A549 (cell line): ENCODE data around the gene ARVCF. TPM values are rescaled to one million over a fixed set of nuclear protein-coding genes. Genes with fewer than 3 reads are reported as not detected.

Experiments used
- ATAC-seq, 2 experiments: fragments of 200-7000 bp in 1 of 2; fragments of >200 bp in 1 of 2; cut with Nextera tagmentation in 1 of 2; cut with Tn5 transposase in 1 of 2; 3 replicates each; pipeline versions ENCODE4 v1.8.0 to v1.9.1; 2018 to 2020; ENCODE audit warnings: mild to moderate bottlenecking in 1 of 2, moderate library complexity in 1 of 2
- CTCF ChIA-PET: fragments of 300-600 bp; sonication (Branson Sonifier 250); formaldehyde crosslinking; extraction: SDS; loops from one replicate; lab custom pipeline; 2021; ENCODE audit warnings: antibody characterized with exemption, inconsistent platforms; lab: Yijun Ruan, JAX
- POLR2A ChIA-PET: fragments of 350-600 bp; formaldehyde crosslinking; extraction: SDS; loops from one replicate; lab custom pipeline; 2021; ENCODE audit warnings: antibody characterized with exemption, inconsistent platforms; lab: Yijun Ruan, JAX
- DNase-seq, 2 experiments: peaks; one replicate each; pipeline versions ENCODE4 v3.0.0 to v3.0.0-alpha.2; 2011 to 2016; ENCODE audit warnings: low read depth in 1 of 2, low spot score in 1 of 2
- FAIRE-seq: peaks from 2 replicates; lab custom pipeline; 2011; peaks lifted over from hg19 to GRCh38; lab: Jason Lieb, UNC
- H3K27ac ChIP-seq, 2 experiments: fragments of >200 bp; sonication (Bioruptor Twin); formaldehyde crosslinking; 3 replicates each; pipeline ENCODE4 v1.5.1; 2016 to 2017
- H3K4me1 ChIP-seq: fragments of >200 bp; sonication (Bioruptor Twin); formaldehyde crosslinking; 3 replicates; pipeline ENCODE4 v1.6.1; 2016
- H3K4me2 ChIP-seq: fragments of >200 bp; sonication (Bioruptor Twin); formaldehyde crosslinking; 3 replicates; pipeline ENCODE4 v1.6.1; 2016
- H3K4me3 ChIP-seq: fragments of >200 bp; sonication (Bioruptor Twin); formaldehyde crosslinking; 3 replicates; pipeline ENCODE4 v1.5.1; 2016
- H3K9me3 ChIP-seq: fragments of >200 bp; sonication (Bioruptor Twin); formaldehyde crosslinking; 3 replicates; pipeline ENCODE4 v1.6.1; 2016
- ATOH8 ChIP-seq: fragments of 250-450 bp; sonication (Bioruptor Pico); IDR thresholded peaks from 2 replicates; pipeline ENCODE4 v1.5.0; 2020; ENCODE audit warnings: low read depth, mild to moderate bottlenecking, moderate library complexity
- CBX2 ChIP-seq: fragments of 200-600 bp; sonication (generic); IDR thresholded peaks from 2 replicates; pipeline ENCODE4 v1.6.1; 2016; ENCODE audit warnings: low read depth, mild to moderate bottlenecking, borderline replicate concordance
- CBX8 ChIP-seq: fragments of 200-600 bp; sonication (generic); IDR thresholded peaks from 2 replicates; pipeline ENCODE4 v1.6.1; 2016
- E2F6 ChIP-seq: IDR thresholded peaks from 2 replicates; pipeline ENCODE4 v1.6.1; 2012; ENCODE audit warnings: low read depth, borderline replicate concordance
- EHF ChIP-seq: fragments of 250-450 bp; sonication (Bioruptor Pico); IDR thresholded peaks from 2 replicates; pipeline ENCODE4 v1.5.0; 2020; ENCODE audit warnings: mild to moderate bottlenecking
- ESRRA ChIP-seq: fragments of 150-350 bp; IDR thresholded peaks from 2 replicates; pipeline ENCODE4 v1.6.1; 2014; ENCODE audit warnings: mild to moderate bottlenecking, low read length, borderline replicate concordance
- FOSB ChIP-seq: fragments of 250-450 bp; sonication (Bioruptor Pico); IDR thresholded peaks from 2 replicates; pipeline ENCODE4 v1.5.0; 2020; ENCODE audit warnings: mild to moderate bottlenecking, moderate library complexity
- HDAC2 ChIP-seq: fragments of 200-600 bp; sonication (generic); IDR thresholded peaks from 2 replicates; pipeline ENCODE4 v1.6.1; 2016
- HES2 ChIP-seq: fragments of >200 bp; sonication (Bioruptor Twin); formaldehyde crosslinking; IDR thresholded peaks from 2 replicates; pipeline ENCODE4 v1.6.1; 2016
- HEYL ChIP-seq: fragments of 250-450 bp; sonication (Bioruptor Pico); IDR thresholded peaks from 2 replicates; pipeline ENCODE4 v1.8.0; 2021; ENCODE audit warnings: mild to moderate bottlenecking, moderate library complexity
- HMGXB4 ChIP-seq: fragments of 250-450 bp; sonication (Bioruptor Pico); IDR thresholded peaks from 2 replicates; pipeline ENCODE4 v1.5.0; 2021; ENCODE audit warnings: mild to moderate bottlenecking, moderate library complexity, borderline replicate concordance
- HOXB5 ChIP-seq: fragments of 250-450 bp; sonication (Bioruptor Pico); IDR thresholded peaks from 2 replicates; pipeline ENCODE4 v1.5.0; 2020; ENCODE audit warnings: mild to moderate bottlenecking, moderate library complexity
- JUNB ChIP-seq: fragments of >200 bp; sonication (Bioruptor Twin); formaldehyde crosslinking; IDR thresholded peaks from 2 replicates; pipeline ENCODE4 v1.6.1; 2016
- KDM1A ChIP-seq: fragments of 200-600 bp; sonication (generic); IDR thresholded peaks from 2 replicates; pipeline ENCODE4 v1.6.1; 2016; ENCODE audit warnings: low read depth, mild to moderate bottlenecking
- MYC ChIP-seq: IDR thresholded peaks from 2 replicates; pipeline ENCODE4 v1.6.1; 2012; ENCODE audit warnings: mild to moderate bottlenecking, inconsistent platforms, low read length, improper control_type of control experiment, borderline replicate concordance
- PBX3 ChIP-seq: IDR thresholded peaks from 2 replicates; pipeline ENCODE4 v1.6.1; 2012
- PHF8 ChIP-seq: fragments of 200-600 bp; sonication (generic); IDR thresholded peaks from 2 replicates; pipeline ENCODE4 v1.6.1; 2016; ENCODE audit warnings: low read depth, mild to moderate bottlenecking, antibody characterized with exemption, moderate library complexity, borderline replicate concordance
- POLR2A ChIP-seq: IDR thresholded peaks from 2 replicates; pipeline ENCODE4 v1.6.1; 2012; ENCODE audit warnings: mild to moderate bottlenecking, low read length
- POLR2AphosphoS2 ChIP-seq: conservative IDR thresholded peaks from 2 replicates; pipeline ENCODE4 v1.6.1; 2012; ENCODE audit warnings: low read length, improper control_type of control experiment, inconsistent platforms
- RARB ChIP-seq: fragments of 250-450 bp; sonication (Bioruptor Pico); IDR thresholded peaks from 2 replicates; pipeline ENCODE4 v1.8.0; 2021; ENCODE audit warnings: mild to moderate bottlenecking, moderate library complexity
- REST ChIP-seq: fragments of 200-600 bp; sonication (generic); IDR thresholded peaks from 2 replicates; pipeline ENCODE4 v1.6.1; 2016; ENCODE audit warnings: antibody characterized with exemption, mild to moderate bottlenecking, moderate library complexity
- RFX5 ChIP-seq: fragments of 450-650 bp; IDR thresholded peaks from 2 replicates; pipeline ENCODE4 v1.7.1; 2014; ENCODE audit warnings: antibody characterized with exemption, mild to moderate bottlenecking, moderate library complexity
- SMC3 ChIP-seq: fragments of >200 bp; sonication (Bioruptor Twin); formaldehyde crosslinking; IDR thresholded peaks from 3 replicates; pipeline ENCODE4 v1.6.1; 2018; ENCODE audit warnings: inconsistent platforms
- SREBF2 ChIP-seq: fragments of 450-650 bp; IDR thresholded peaks from 2 replicates; pipeline ENCODE4 v1.6.1; 2014; ENCODE audit warnings: mild to moderate bottlenecking, moderate library complexity
- TFCP2L1 ChIP-seq: fragments of 250-450 bp; sonication (Bioruptor Pico); IDR thresholded peaks from 2 replicates; pipeline ENCODE4 v1.5.0; 2021; ENCODE audit warnings: mild to moderate bottlenecking
- ZC3H11A ChIP-seq: fragments of 450-650 bp; IDR thresholded peaks from 2 replicates; pipeline ENCODE4 v1.6.1; 2014; ENCODE audit warnings: antibody characterized with exemption, mild to moderate bottlenecking
- ZNF302 ChIP-seq: fragments of 250-450 bp; sonication (Bioruptor Pico); IDR thresholded peaks from 2 replicates; pipeline ENCODE4 v1.9.0; 2021; ENCODE audit warnings: inconsistent platforms, mild to moderate bottlenecking, moderate library complexity
- ZSCAN20 ChIP-seq: fragments of 250-450 bp; sonication (Bioruptor Pico); IDR thresholded peaks from 2 replicates; pipeline ENCODE4 v1.8.0; 2022; ENCODE audit warnings: mild to moderate bottlenecking, moderate library complexity
- WGBS: methylation state at CpG from one replicate; pipeline ENCODE4 v1.1.6; 2017; ENCODE audit errors: missing lambda C conversion rate; 5-methylcytosine and 5-hydroxymethylcytosine counted together
- polyA plus RNA-seq, 4 experiments: library from polyadenylated mRNA; depleted of rRNA in 3 of 4; stranded (reverse); fragments of >200 nt; fragmentation: RNase III in 1 of 4; extraction: RNeasy Plus Mini Kit Qiagen cat#74134 plus additional on column Dnase treatment in 1 of 4; gene quantifications; 2 replicates in 3 of 4; 3 replicates in 1 of 4; pipeline ENCODE4 v1.2.3, GENCODE V29; 2011 to 2017

The ARVCF gene
- polyA plus RNA-seq, 2 of the 4 experiments (the other 2 are of a cell fraction): 0.81 to 2.1 TPM

GRCh38 chr22:19990609-19991394 is 25.8 kb downstream of the ARVCF start:
- Histone ChIP-seq H3K9me3 (no peaks in the 10 kb centered on the region), H3K27ac (no peak overlapping the region), H3K4me1 (peaks cover 6% of the 10 kb centered on the region; the same call in 1 of the 3 replicates), H3K4me3 (no peak overlapping the region), H3K4me2 (no peak overlapping the region)
- no peak for TF ChIP-seq RARB
- no peak for TF ChIP-seq HMGXB4
- no peak for TF ChIP-seq KDM1A
- no peak for TF ChIP-seq HDAC2
- TF ChIP-seq ATOH8 (CRISPR knock-in tag): no peak
- TF ChIP-seq CBX8: no peak
- no peak for TF ChIP-seq PHF8
- TF ChIP-seq RFX5: no peak
- no peak for TF ChIP-seq POLR2A
- no peak for TF ChIP-seq EHF
- TF ChIP-seq HOXB5 (CRISPR knock-in tag): no peak
- TF ChIP-seq HEYL (CRISPR knock-in tag): no peak
- TF ChIP-seq TFCP2L1 (CRISPR knock-in tag): no peak
- POLR2A ChIA-PET: no interaction called here
- CTCF ChIA-PET: interaction anchor here (2.5 kb wide), 1 partner anchor 24 kb away, joined by 14 read pairs; no protein-coding TSS in a partner anchor
- FAIRE-seq (no peak), ATAC-seq (no peak), DNase-seq (no peak)
- 83% methylated on average over 6 of the region's 20 CpGs for WGBS

GRCh38 chr22:19990188-19990587 is 26.4 kb downstream of the ARVCF start:
- Histone ChIP-seq H3K9me3 (no peaks in the 10 kb centered on the region), H3K4me3 (no peak overlapping the region), H3K4me1 (peaks cover 6% of the 10 kb centered on the region; the same call in 1 of the 3 replicates), H3K4me2 (no peak overlapping the region), H3K27ac (no peak overlapping the region)
- FAIRE-seq: no peak
- no peak for ATAC-seq
- ChIA-PET POLR2A (no interaction called here), CTCF (interaction anchor here (2.5 kb wide), 1 partner anchor 24 kb away, joined by 14 read pairs; no protein-coding TSS in a partner anchor)
- 100% methylated on average over 2 of the region's 2 CpGs for WGBS
- no peak for TF ChIP-seq HES2
- DNase-seq: no peak

- FAIRE-seq: no peak
- ChIA-PET CTCF (interaction anchor here (2.5 kb wide), 1 partner anchor 25 kb away, joined by 14 read pairs; no protein-coding TSS in a partner anchor), POLR2A (no interaction called here)
- Histone ChIP-seq H3K4me1 (peaks cover 7% of the 10 kb centered on the region; the same call in 2 of the 3 replicates), H3K4me3 (no peak overlapping the region), H3K9me3 (no peaks in the 10 kb centered on the region), H3K27ac (no peak overlapping the region), H3K4me2 (no peak overlapping the region)
- no peak for ATAC-seq
- WGBS: 42% methylated on average over 2 of the region's 3 CpGs
- DNase-seq: no peak
- TF ChIP-seq SMC3 (no peak), REST (no peak), PBX3 (no peak), CBX2 (no peak), ZC3H11A (no peak), MYC (no peak), FOSB (CRISPR knock-in tag) (no peak), ZNF302 (CRISPR knock-in tag) (no peak), ESRRA (no peak), SREBF2 (no peak), ZSCAN20 (CRISPR knock-in tag) (no peak), JUNB (no peak), E2F6 (no peak), POLR2AphosphoS2 (no peak)
These were observed 26.9 kb downstream of the ARVCF start for GRCh38 chr22:19989725-19990067.
